ENCODE measurements around the gene FMNL3.

The FMNL3 gene

DNA sequence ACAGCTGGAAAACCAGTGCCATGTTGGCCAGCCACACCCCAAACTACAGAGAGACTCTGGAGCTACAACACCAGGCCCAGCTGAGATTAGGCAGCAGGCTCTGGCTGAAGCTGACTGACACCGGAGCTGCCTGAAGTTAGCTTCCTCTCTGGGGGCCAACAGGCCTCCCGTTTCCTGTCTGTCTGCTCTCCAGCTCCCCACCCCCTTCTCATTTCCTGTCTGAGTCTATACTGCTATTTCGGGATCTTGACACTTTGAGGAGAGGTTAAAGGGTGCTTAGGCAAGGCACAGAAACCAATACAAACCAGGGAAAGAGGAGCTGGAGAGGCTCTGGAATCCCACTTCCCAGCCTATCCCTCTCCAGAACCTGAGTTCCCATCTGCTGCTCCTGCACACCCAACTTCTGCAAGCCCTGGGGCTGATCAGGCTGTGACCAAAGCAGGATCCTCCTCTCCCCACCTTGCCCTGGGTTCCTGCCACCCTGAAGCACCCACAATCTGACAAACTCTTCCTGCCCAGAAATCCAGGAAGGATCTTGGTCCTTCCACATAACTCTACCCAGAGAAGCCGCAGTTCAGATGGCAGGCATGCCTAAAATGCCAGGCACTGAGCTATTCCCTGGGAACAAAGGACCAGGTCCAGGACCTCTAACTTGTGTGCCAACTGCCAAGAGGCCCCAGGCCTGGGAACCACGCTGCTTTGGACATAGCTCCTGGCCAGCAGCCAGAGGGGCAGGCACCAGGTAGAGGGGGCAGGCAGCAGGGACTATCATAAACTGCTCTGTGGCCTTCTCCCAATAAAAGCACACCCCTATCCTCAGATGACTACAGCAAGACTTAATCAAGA is 44.0 kb downstream of the FMNL3 start:
- peak overlapping the region; percentile 11; the same call in 1 of the 2 replicates for H3K4me3 ChIP-seq (ENCODE audit: low read length)
- TF ChIP-seq ZNF274 (IDR thresholded peaks at IDR 0.05; ENCODE audit: low read depth, low read length): no peak

DNA sequence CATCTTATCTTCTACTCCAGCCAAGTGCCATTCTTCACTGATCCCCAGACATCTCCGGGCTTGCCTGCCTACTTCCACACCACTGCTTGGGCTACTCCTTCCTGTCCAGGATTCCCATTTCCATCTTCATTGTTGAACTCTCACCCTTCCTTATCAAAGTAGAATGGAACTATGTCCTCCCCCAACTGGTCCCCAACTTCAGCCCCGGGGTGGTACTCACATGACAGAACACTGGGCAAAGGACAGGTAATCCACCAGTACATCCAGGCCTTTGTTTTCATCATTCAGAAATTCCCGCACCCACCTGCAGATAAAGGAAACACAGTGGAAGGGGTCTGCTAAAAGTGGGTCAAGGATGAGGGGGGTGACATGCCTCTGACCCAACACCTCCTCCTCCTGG is 45.5 kb downstream of the FMNL3 start:
- no peak for TF ChIP-seq ZNF274 (IDR thresholded peaks at IDR 0.05; ENCODE audit: low read depth, low read length)

DNA sequence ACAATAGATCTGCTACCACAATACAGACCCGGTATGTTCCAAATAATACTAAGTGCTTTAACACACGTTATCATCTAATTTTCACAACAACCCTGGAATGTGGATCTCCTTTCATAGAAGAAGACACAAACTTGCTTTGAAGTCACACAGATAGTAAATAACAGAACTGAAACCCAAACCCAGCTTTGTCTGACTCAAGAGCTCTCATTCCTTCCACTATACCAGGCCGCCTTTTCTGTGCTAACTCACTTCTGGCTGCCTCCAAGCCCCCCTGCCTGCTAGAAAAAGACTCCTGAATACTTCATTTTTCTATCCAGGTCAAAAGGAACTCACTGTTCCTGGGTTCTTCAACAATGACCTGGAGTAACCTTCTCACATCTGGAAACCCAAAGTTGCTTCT is 46.0 kb downstream of the FMNL3 start:
- TF ChIP-seq ZNF274 (IDR thresholded peaks at IDR 0.05; ENCODE audit: low read depth, low read length): no peak
- peak overlapping the region; percentile 3; the same call in 1 of the 2 replicates for H3K4me3 ChIP-seq (ENCODE audit: low read length)

More for the DNA sequence above, 45.5 kb downstream of the FMNL3 start:
- peak overlapping the region; percentile 3; the same call in 1 of the 2 replicates for H3K4me3 ChIP-seq (ENCODE audit: low read length)

DNA sequence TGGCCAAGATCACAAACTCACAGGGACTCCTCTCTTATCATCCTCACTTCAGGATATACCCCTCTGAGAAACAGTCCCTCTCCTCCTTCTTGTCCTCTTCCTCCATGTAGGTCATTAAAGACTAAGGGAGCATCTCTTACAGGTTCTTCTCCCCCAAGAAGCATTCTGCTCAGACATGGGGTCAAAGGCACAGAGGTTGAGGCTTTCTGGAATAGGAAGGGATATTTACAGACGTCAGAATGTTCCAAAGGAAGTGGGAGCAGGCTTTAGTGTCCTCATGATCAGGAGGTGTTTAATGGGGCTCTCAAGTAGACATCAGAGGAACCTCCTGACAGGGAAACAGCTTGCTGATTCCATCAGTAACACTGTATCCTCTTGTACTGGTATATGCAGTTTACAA is 47.5 kb downstream of the FMNL3 start:
- no peak for TF ChIP-seq ZNF274 (IDR thresholded peaks at IDR 0.05; ENCODE audit: low read depth, low read length)
- no peak overlapping the region for H3K4me3 ChIP-seq (ENCODE audit: low read length)

DNA sequence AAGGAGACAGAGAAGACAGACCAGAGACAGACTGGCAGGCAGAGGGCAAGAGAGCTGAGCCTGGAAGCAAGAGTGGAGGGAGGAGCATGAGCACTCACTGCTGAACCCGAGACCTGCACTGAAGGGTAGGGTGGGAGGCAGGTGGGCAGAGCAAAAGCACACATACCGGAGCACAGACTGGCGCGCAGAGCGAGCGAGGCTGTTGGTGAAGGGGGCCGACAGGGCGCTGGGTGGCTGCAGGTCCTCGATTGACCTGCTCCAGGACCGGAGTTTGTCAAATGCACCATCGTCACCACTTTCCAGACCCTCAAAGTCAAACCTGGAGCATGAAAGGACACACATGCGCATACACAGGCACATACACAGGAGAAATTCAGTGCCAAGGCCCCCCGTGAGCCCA is 48.9 kb downstream of the FMNL3 start:
- H3K4me3 ChIP-seq (ENCODE audit: low read length): no peak overlapping the region
- no peak for TF ChIP-seq ZNF274 (IDR thresholded peaks at IDR 0.05; ENCODE audit: low read depth, low read length)

DNA sequence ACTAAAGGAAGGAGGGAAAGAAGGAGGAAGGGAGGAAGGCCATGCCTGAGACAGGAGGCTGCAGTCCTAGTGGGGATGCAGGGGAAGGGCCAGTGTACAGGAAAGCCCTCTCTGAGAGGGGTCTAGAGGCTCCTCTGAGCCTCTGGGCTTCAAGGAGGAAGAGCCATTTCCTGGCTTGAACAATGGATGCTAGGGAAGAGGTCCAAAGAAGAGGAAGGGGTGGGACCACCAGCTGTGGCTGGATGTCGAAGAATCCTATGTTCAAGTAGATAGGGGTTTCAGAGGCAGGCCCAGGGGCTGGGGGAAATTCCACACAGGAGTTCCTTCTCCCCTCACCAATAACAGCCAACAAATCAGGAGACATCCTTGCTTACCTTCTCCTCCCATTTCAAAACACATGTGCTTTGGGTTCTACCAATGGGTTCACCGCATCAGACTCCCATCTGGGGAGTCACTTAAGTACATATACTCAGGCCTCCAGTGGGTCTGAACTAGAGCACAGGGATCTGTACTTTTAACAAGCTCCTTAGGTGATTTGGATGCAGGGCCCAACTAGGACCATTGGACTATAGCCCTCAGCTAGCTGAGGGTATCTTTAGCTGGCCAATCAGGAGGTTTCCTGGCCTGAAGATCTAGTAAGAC is 51.5 kb downstream of the FMNL3 start:
- no peak for TF ChIP-seq ZNF274 (IDR thresholded peaks at IDR 0.05; ENCODE audit: low read depth, low read length)
- no peak overlapping the region for H3K4me3 ChIP-seq (ENCODE audit: low read length)

DNA sequence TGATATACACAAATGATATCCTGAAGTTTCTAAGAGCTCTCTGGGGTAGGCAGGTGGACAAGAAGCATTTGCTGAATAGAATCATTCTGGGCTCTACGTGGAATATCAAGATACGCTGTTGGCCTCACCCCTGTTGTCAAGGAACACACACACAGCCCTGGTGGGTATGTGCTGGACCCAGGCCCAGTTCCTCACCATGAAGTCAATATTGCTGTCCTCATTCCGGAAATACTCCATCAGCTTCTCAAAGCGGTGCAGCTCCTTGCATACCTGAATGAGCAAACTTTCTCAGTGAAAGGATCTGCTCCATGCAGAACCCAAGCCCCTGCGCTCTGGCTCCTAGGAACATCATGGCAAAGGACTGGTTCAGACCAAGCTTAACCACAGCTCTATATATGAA is 52.5 kb downstream of the FMNL3 start:
- no peak overlapping the region for H3K4me3 ChIP-seq (ENCODE audit: low read length)

DNA sequence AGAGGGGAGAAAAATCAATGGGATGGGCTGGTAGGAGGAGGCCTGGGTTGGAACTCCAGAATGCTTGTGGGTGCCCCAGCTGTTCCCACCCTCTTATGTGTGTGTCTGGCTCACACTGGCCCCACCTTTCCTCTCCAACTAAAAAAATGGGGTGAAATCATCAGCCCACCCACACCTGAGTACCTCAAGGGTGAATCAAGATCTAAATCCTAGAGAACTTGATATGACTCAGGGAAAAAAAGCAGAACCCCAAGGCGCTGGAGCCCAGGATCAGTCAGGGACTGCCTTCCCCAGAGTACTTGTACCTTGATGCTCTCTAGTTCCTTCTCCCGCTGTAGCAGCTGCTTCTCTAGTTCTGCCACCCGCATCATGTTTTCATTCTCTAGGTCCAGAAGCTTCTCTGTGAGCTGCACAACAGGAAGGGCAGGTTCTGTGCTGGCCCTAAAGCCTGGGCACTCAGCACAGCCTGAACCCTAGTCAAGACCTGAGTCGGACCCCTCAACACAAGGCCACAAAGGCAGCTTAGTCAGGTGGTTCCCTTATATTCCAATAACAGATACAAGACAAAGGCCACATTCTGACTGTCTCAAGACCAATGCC is 54.2 kb downstream of the FMNL3 start:
- TF ChIP-seq ZNF274 (IDR thresholded peaks at IDR 0.05; ENCODE audit: low read depth, low read length): no peak
- no peak overlapping the region for H3K4me3 ChIP-seq (ENCODE audit: low read length)

More for the DNA sequence above, 52.5 kb downstream of the FMNL3 start:
- TF ChIP-seq ZNF274 (IDR thresholded peaks at IDR 0.05; ENCODE audit: low read depth, low read length): no peak

DNA sequence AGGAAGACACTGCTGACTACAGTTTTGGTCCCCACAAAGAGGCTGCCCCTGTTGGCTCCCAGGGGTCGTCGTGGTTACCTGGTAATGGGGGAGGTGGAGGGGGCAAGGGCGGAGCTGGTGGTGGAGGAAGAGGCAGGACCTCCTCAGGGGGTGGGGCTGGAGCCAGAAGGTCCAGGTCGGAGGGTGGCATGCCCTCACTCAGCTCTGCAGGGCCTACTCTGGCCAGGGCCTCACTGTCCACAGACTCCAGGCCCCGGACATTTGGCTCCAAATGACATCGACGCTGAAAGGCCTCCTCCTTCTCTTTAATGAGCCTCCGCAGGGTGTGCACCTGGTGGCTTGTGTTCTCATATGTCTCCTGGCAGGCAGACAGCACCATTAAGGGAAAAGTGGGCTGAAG is 55.4 kb downstream of the FMNL3 start:
- TF ChIP-seq ZNF274 (IDR thresholded peaks at IDR 0.05; ENCODE audit: low read depth, low read length): no peak
- H3K4me3 ChIP-seq (ENCODE audit: low read length): no peak overlapping the region

DNA sequence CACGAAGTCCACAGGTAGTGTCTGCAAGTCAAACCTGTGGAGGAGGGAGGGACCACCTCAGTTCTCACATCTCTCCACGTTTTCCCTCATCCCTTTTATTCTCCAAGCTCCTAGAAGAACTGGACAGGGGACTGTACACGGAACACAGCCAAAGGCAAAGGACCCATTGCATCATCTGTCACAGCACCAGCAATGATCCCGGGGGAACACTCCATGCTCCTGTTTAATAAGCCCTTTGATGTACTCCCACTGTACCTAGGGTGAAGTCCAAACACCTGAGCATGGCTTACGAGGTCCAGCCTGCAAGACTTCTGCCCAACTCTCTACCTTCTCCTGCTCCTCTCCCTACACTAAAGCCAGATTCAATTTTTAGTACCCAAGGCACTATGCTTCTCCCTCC is 57.3 kb downstream of the FMNL3 start:
- TF ChIP-seq ZNF274 (IDR thresholded peaks at IDR 0.05; ENCODE audit: low read depth, low read length): no peak

DNA sequence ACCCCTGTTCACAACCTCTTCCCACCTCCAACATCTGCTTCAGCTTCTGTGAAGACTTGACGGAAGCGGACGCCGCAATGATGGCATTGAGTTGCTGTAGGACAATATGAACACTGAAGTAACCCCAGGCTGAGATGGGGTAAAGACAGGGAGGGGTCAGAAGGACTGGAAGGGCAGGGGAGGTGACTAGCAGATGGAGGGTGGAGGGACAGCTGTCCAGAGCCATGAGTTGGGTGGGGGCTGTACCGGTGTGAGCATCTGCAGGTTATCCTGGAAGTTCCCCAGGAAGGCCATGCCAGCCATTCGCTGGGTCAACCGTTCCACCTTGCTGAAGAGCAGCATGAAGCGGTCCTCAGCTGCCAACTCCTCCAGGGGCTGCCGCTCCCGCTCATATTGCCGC is 57.8 kb downstream of the FMNL3 start:
- TF ChIP-seq ZNF274 (IDR thresholded peaks at IDR 0.05; ENCODE audit: low read depth, low read length): no peak
- H3K4me3 ChIP-seq (ENCODE audit: low read length): no peak overlapping the region

More for the DNA sequence above, 57.3 kb downstream of the FMNL3 start:
- no peak overlapping the region for H3K4me3 ChIP-seq (ENCODE audit: low read length)

DNA sequence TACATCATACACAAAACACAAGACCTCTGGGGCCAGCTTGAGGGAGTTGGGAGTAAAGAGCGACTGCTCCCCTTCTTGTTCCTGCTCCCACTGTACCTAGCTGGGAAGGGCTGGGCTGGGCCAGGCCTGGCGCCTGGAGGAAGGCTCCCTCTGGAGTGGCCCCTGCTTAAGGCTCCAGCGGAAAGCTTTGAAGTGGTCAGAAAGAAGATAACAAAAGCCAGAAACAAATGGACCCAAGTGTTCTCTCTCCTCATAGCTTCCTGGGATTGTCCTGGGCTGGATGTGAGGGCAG is 58.5 kb downstream of the FMNL3 start:
- no peak overlapping the region for H3K4me3 ChIP-seq (ENCODE audit: low read length)
- no peak for TF ChIP-seq ZNF274 (IDR thresholded peaks at IDR 0.05; ENCODE audit: low read depth, low read length)

DNA sequence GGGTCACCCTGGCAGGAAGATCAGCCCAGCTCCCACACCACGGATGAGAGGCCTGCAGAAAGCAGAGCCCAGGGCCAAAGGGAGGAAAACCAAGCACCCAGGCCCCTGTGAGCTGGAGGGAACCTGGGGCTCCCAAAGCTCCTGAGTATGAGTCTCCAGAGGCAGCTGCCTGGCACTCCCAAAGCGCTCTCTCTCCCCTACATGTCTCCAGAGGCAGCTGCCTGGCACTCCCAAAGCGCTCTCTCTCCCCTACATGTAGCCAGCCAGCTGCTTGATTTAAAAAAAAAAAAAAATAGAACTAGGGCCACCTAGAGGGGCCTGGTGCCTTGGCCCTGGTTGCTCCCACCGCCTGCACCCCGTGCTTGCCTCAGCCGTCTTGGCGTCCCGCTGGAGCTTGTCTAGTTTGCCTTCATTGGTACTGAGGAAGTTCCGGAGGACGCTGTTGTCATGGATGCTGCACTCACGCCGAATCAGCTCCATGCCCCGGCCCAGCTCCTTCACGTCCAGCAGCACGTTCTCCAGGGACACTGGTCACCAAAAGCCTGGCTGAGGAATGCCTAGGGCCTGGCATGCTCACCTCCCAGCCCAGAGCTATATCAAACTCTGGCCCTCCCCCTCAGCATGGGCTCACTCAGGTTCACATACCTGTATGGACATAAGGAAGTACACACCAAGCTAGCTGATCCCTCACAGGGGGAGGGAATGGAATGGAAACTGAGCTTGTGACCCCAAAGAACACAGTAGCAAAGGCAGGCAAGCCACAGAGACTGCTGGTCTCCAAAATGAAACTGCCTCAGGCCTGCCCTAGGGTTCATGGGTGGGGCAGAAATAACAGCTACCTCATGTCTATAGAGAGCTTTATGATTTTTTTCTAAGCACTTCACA is 59.1 kb downstream of the FMNL3 start:
- no peak for TF ChIP-seq ZNF274 (IDR thresholded peaks at IDR 0.05; ENCODE audit: low read depth, low read length)
- no peak overlapping the region for H3K4me3 ChIP-seq (ENCODE audit: low read length)
